Suprapubic skin (tissue), 3 donors: ENCODE results near the gene MOB3B.

ENCODE experiments used
- EP300 ChIP-seq: sonication (generic); formaldehyde crosslinking; IDR thresholded peaks from one replicate; pipeline ENCODE4 v1.6.1; 2017; ENCODE audit warnings: antibody characterized with exemption
- POLR2A ChIP-seq, 2 donors: fragments of 450-650 bp; IDR thresholded peaks; one replicate each; pipeline ENCODE4 v1.6.1; 2017; ENCODE audit warnings: antibody characterized with exemption in 2 of 2, mild to moderate bottlenecking in 2 of 2, moderate library complexity in 2 of 2
- TF ChIP-seq, protein P1 (sequence below), 2 donors: fragments of 200-600 bp in 1 of 2; fragments of 450-650 bp in 1 of 2; sonication (generic) in 1 of 2; IDR thresholded peaks; one replicate each; pipeline ENCODE4 v1.5.1; 2016 to 2019; ENCODE audit warnings: antibody characterized with exemption in 2 of 2, mild to moderate bottlenecking in 1 of 2, moderate library complexity in 1 of 2

DNA sequence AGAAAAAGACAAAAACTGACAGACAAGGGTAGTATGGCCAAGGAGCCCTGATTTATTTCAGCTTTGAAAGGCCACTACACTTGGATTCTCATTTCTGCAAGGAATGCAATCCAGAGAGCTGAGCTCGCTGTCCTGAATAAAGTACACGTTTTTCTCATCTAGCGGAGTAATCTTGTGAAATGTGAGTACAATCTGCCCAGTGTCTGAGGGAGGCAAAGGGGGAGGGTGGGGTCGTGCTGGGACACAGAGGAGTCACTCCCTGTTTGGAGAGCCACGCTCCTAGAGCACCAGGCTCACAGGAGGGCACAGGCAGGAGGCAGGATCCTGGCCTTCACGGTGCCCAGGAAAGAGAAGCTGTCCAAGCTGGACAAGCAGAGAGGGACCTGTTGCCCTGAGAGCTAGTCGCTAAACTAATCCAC lies 56.5 kb downstream of the MOB3B start:
- TF ChIP-seq, protein P1, sequence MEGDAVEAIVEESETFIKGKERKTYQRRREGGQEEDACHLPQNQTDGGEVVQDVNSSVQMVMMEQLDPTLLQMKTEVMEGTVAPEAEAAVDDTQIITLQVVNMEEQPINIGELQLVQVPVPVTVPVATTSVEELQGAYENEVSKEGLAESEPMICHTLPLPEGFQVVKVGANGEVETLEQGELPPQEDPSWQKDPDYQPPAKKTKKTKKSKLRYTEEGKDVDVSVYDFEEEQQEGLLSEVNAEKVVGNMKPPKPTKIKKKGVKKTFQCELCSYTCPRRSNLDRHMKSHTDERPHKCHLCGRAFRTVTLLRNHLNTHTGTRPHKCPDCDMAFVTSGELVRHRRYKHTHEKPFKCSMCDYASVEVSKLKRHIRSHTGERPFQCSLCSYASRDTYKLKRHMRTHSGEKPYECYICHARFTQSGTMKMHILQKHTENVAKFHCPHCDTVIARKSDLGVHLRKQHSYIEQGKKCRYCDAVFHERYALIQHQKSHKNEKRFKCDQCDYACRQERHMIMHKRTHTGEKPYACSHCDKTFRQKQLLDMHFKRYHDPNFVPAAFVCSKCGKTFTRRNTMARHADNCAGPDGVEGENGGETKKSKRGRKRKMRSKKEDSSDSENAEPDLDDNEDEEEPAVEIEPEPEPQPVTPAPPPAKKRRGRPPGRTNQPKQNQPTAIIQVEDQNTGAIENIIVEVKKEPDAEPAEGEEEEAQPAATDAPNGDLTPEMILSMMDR (IDR thresholded peaks at IDR 0.05), result no peak
- no peak for TF ChIP-seq POLR2A (IDR thresholded peaks at IDR 0.05)
- no peak for TF ChIP-seq EP300
